GM12873 (cell line): ENCODE measurements around the gene THBS2.

ENCODE experiments used
- CTCF ChIP-seq: IDR thresholded peaks from 2 replicates; pipeline ENCODE4 v1.5.1; 2012; ENCODE audit warnings: low read depth, mild to moderate bottlenecking, moderate library complexity, low read length, control low read depth; ENCODE audit not compliant: insufficient read depth; ENCODE audit errors: missing control alignments

The THBS2 gene

GRCh38 chr6:169286961-169287360 is 33.3 kb upstream of the THBS2 start:
- TF ChIP-seq CTCF, result no peak

- no peak for TF ChIP-seq CTCF
Observed at GRCh38 chr6:169285165-169285564, 31.5 kb upstream of the THBS2 start.

- no peak for TF ChIP-seq CTCF
Observed at GRCh38 chr6:169283924-169284323, 30.3 kb upstream of the THBS2 start.

- TF ChIP-seq CTCF, result no peak
Observed at GRCh38 chr6:169282043-169282442, 28.4 kb upstream of the THBS2 start.

GRCh38 chr6:169277619-169278018 is 24.0 kb upstream of the THBS2 start:
- no peak for TF ChIP-seq CTCF

- no peak for TF ChIP-seq CTCF
Observed at GRCh38 chr6:169274781-169275180, 21.1 kb upstream of the THBS2 start.

- no peak for TF ChIP-seq CTCF
Observed at GRCh38 chr6:169273511-169273910, 19.9 kb upstream of the THBS2 start.

GRCh38 chr6:169271877-169272216 is 18.2 kb upstream of the THBS2 start:
- TF ChIP-seq CTCF, result no peak
